ENCODE data around the gene ATP6V1A.

- no peak for TF ChIP-seq EZH2phosphoT487 (conservative IDR thresholded peaks at IDR 0.05; ENCODE audit: low read length)
- no peak for TF ChIP-seq CTCF (IDR thresholded peaks at IDR 0.05; ENCODE audit: insufficient read depth, low read length, poor library complexity, severe bottlenecking)
These were observed 630 bp downstream of the ATP6V1A start for GRCh38 chr3:113747283-113748046.
